K562 (cell line): ENCODE data around the gene GPR183. TPM values are rescaled to one million over a fixed set of nuclear protein-coding genes. Genes with fewer than 3 reads are reported as not detected.

Experiments used
- ATAC-seq: fragments of 200-7000 bp; cut with Tn5 transposase; 3 replicates; pipeline ENCODE4 v1.9.1; 2020; ENCODE audit warnings: moderate library complexity
- BruUV-seq: library from RNA; stranded (reverse); fragments of 400-500 nt; replicated peaks from 2 replicates; lab custom pipeline; 2021; lab: Mats Ljungman, UMichigan
- CTCF ChIA-PET: fragments of 300-600 bp; formaldehyde crosslinking; extraction: SDS; loops from one replicate; lab custom pipeline; 2021; ENCODE audit warnings: low intra/inter-chr PET ratio; lab: Yijun Ruan, JAX
- POLR2A ChIA-PET: fragments of 300-600, 350-650 bp; sonication (Branson Sonifier 250); formaldehyde crosslinking; extraction: SDS; loops from one replicate; lab custom pipeline; 2021; ENCODE audit warnings: antibody characterized with exemption, inconsistent platforms; lab: Yijun Ruan, JAX
- DNase-seq, 4 experiments: peaks; one replicate each; pipeline versions ENCODE4 v3.0.0 to v3.0.0-alpha.2; 2011 to 2018; ENCODE audit warnings: low spot score in 3 of 4, mixed read lengths in 3 of 4; ENCODE audit errors: extremely low read depth in 1 of 4
- FAIRE-seq: peaks from 2 replicates; lab custom pipeline; 2011; peaks lifted over from hg19 to GRCh38; lab: Jason Lieb, UNC
- H2AFZ ChIP-seq: 2 replicates; pipeline ENCODE4 v1.6.0; 2011; ENCODE audit warnings: low read depth, low read length, control low read depth, inconsistent platforms
- H3K27ac ChIP-seq: fragments of 200-600 bp; 3 replicates; pipeline ENCODE4 v1.8.0; 2011; ENCODE audit warnings: low read depth, mild to moderate bottlenecking, control low read depth, inconsistent platforms, low read length, moderate library complexity, mixed read lengths; ENCODE audit errors: extremely low read depth
- H3K27me3 ChIP-seq, 2 experiments: fragments of 300-600 bp in 1 of 2; 2 replicates in 1 of 2; 3 replicates in 1 of 2; pipeline versions ENCODE4 v1.6.0 to v1.8.0; 2011; ENCODE audit warnings: inconsistent platforms in 2 of 2, low read length in 2 of 2, mild to moderate bottlenecking in 1 of 2, mixed read lengths in 1 of 2, moderate library complexity in 1 of 2; ENCODE audit not compliant: control insufficient read depth in 2 of 2, insufficient read depth in 2 of 2
- H3K36me3 ChIP-seq: fragments of 300-600 bp; 3 replicates; pipeline ENCODE4 v1.8.0; 2011; ENCODE audit warnings: mild to moderate bottlenecking, low read length, inconsistent platforms; ENCODE audit not compliant: control insufficient read depth, insufficient read depth
- H3K4me1 ChIP-seq, 2 experiments: fragments of 200-600 bp in 1 of 2; replicated peaks in 1 of 2; 2 replicates in 1 of 2; 3 replicates in 1 of 2; pipeline versions ENCODE4 v1.5.1 to v1.8.0; 2011; ENCODE audit warnings: inconsistent platforms in 2 of 2, low read length in 2 of 2, mild to moderate bottlenecking in 1 of 2, mixed read lengths in 1 of 2, moderate library complexity in 1 of 2; ENCODE audit not compliant: control insufficient read depth in 2 of 2, insufficient read depth in 2 of 2
- H3K4me2 ChIP-seq: 2 replicates; pipeline ENCODE4 v1.6.1; 2011; ENCODE audit warnings: low read length, control low read depth, inconsistent platforms, mixed read lengths; ENCODE audit not compliant: insufficient read depth
- H3K4me3 ChIP-seq: fragments of 200-600 bp; sonication (generic), shearing (Covaris generic); 2 replicates; pipeline ENCODE4 v1.5.1; 2016; ENCODE audit warnings: control low read depth, inconsistent platforms
- H3K79me2 ChIP-seq: fragments of 200-600 bp; 3 replicates; pipeline ENCODE4 v1.8.0; 2011; ENCODE audit warnings: low read length, inconsistent platforms; ENCODE audit not compliant: control insufficient read depth, insufficient read depth
- H3K9ac ChIP-seq, 2 experiments: 2 replicates each; pipeline versions ENCODE4 v1.6.0 to v1.6.1; 2011; ENCODE audit warnings: low read depth in 2 of 2, low read length in 2 of 2, control low read depth in 1 of 2, inconsistent platforms in 1 of 2, mild to moderate bottlenecking in 1 of 2, mixed read lengths in 1 of 2; ENCODE audit not compliant: insufficient read depth in 1 of 2
- H3K9me1 ChIP-seq: one replicate; pipeline ENCODE4 v1.6.0; 2011; ENCODE audit warnings: inconsistent platforms, mild to moderate bottlenecking, low read length, moderate library complexity; ENCODE audit not compliant: control insufficient read depth, insufficient read depth
- H3K9me3 ChIP-seq: replicated peaks from 2 replicates; pipeline ENCODE4 v1.5.1; 2011; ENCODE audit warnings: low read depth, low read length, inconsistent platforms; ENCODE audit not compliant: control insufficient read depth, insufficient read depth
- H4K20me1 ChIP-seq: replicated peaks from 2 replicates; pipeline ENCODE4 v1.6.1; 2011; ENCODE audit warnings: low read length, inconsistent platforms, mixed read lengths; ENCODE audit not compliant: control insufficient read depth, insufficient read depth
- ARNT ChIP-seq, 2 experiments: fragments of 450-650 bp; IDR thresholded peaks; 2 replicates each; pipeline ENCODE4 v1.6.1; 2016; ENCODE audit warnings: mild to moderate bottlenecking in 1 of 2
- BRCA1 ChIP-seq, 2 experiments: fragments of 450-650 bp in 1 of 2; sonication (generic) in 1 of 2; formaldehyde crosslinking in 1 of 2; IDR thresholded peaks; 2 replicates each; pipeline versions ENCODE4 v1.5.0 to v1.6.1; 2017 to 2020; ENCODE audit warnings: mild to moderate bottlenecking in 1 of 2, missing genetic modification reagents in 1 of 2
- FOXP4 ChIP-seq: sonication (generic); formaldehyde crosslinking; IDR thresholded peaks from 2 replicates; pipeline ENCODE4 v1.8.0; 2022; ENCODE audit warnings: mild to moderate bottlenecking, missing genetic modification reagents, borderline replicate concordance
- POU5F1 ChIP-seq: fragments of 150-350 bp; IDR thresholded peaks from 2 replicates; pipeline ENCODE4 v1.6.1; 2014; ENCODE audit warnings: borderline replicate concordance, low read length, low read depth, mild to moderate bottlenecking; ENCODE audit not compliant: partially characterized antibody
- RCOR1 ChIP-seq, 2 experiments: IDR thresholded peaks; 2 replicates each; pipeline ENCODE4 v1.6.1; 2012; ENCODE audit warnings: low read depth in 2 of 2, low read length in 2 of 2, borderline replicate concordance in 1 of 2, improper control_type of control experiment in 1 of 2
- SMARCA4 ChIP-seq: fragments of 450-650 bp; IDR thresholded peaks from 2 replicates; pipeline ENCODE4 v1.6.1; 2016
- WGBS: fragments of 100-300 bp; shearing (Covaris generic); methylation state at CpG from one replicate; pipeline ENCODE4 v1.1.6; 2016; ENCODE audit warnings: low coverage, mixed read lengths; ENCODE audit not compliant: insufficient coverage; ENCODE audit errors: missing lambda C conversion rate; 5-methylcytosine and 5-hydroxymethylcytosine counted together
- in situ Hi-C: fragments of 300-500 bp; cut with MboI; formaldehyde crosslinking; loops from 4 replicates; pipeline ENCODE4 v1.15.0; 2018; ENCODE audit warnings: inconsistent platforms, mixed read lengths
- intact Hi-C: fragments of 100-400 bp; cut with micrococcal nuclease; formaldehyde crosslinking; loops from 2 replicates; pipeline ENCODE4 v1.14.2; 2022
- polyA plus RNA-seq, 8 experiments: library from polyadenylated mRNA; depleted of rRNA in 4 of 8; stranded (reverse) in 5 of 8; unstranded in 3 of 8; fragments of >200 nt; fragmentation: Nextera tagmentation in 2 of 8; fragmentation: Illumina TruSeq in 1 of 8; extraction: Ambion mirVana in 2 of 8; extraction: Trizol in 1 of 8; gene quantifications; 2 replicates each; pipeline versions ENCODE4 v1.2.1 to v1.2.3, GENCODE V29; 2011 to 2014; ENCODE audit warnings: inconsistent platforms in 1 of 8, missing spikeins in 1 of 8
- total RNA-seq, 7 experiments: library from RNA; depleted of rRNA in 6 of 7; stranded (reverse); fragments of >200 nt in 6 of 7; fragmentation: Illumina TruSeq in 2 of 7; extraction: Trizol in 2 of 7; gene quantifications; 2 replicates each; pipeline versions ENCODE4 v1.2.1 to v1.2.3, GENCODE V29; 2011 to 2021; ENCODE audit warnings: low replicate concordance in 1 of 7

Gene GPR183
- total and polyA plus RNA-seq, 9 of the 15 experiments (the other 6 are each of a cell fraction or from before 2014, with no cell fraction given): 1.3 to 10.2 (median 3.7) TPM

GRCh38 chr13:99323488-99323887 is 16.3 kb upstream of the GPR183 start:
- ATAC-seq: no peak
- BruUV-seq: no TSS peak
- H3K4me1 ChIP-seq: peaks cover 8 to 42% of the 10 kb centered on the region in 2 experiments; a peak in 4 of 5 replicates
- no peak overlapping the region for H3K4me3 ChIP-seq
- no peak overlapping the region for H3K9ac ChIP-seq
- intact Hi-C loops: no loop called here
- POLR2A ChIA-PET: interaction anchor here (1.1 kb wide), 1 partner anchor 11 kb away, joined by 4 read pairs; no protein-coding TSS in a partner anchor
- in situ Hi-C loops: no loop called here
- 0 out of 3 replicates have a peak, but pooled peaks cover 4% of the 10 kb centered on the region for H3K79me2 ChIP-seq
- H3K4me2 ChIP-seq: no peak overlapping the region
- H3K27me3 ChIP-seq: no peaks in the 10 kb centered on the region
- H4K20me1 ChIP-seq: no peaks in the 10 kb centered on the region
- no peaks in the 10 kb centered on the region for H3K9me3 ChIP-seq
- CTCF ChIA-PET: no interaction called here
- peaks cover 15% of the 10 kb centered on the region for H3K36me3 ChIP-seq
- H3K27ac ChIP-seq: no peak overlapping the region
- TF ChIP-seq RCOR1 (IDR thresholded peaks at IDR 0.05; ENCODE audit: borderline replicate concordance in 1 of 2, low read depth in 2 of 2, low read length in 2 of 2) (no peak), ARNT (IDR thresholded peaks at IDR 0.05) (no peak), SMARCA4 (no peak), POU5F1 (no peak), FOXP4 (CRISPR knock-in tag) (no peak), BRCA1 (IDR thresholded peaks at IDR 0.05) (no peak), BRCA1 (CRISPR knock-in tag; IDR thresholded peaks at IDR 0.05) (no peak)
- TF ChIP-seq, all 486 proteins: peak for 0
- Histone ChIP-seq H2AFZ (no peak overlapping the region), H3K9me1 (peaks cover 4% of the 10 kb centered on the region)
- DNase-seq (no peak), FAIRE-seq (no peak)
- WGBS: 67% methylated on average over 3 of the region's 3 CpGs
